ENCODE results near the gene CPEB2.

CPEB2 gene

GRCh38 chr4:15089979-15090378 is 87.7 kb downstream of the CPEB2 start:
- H3K27ac ChIP-seq (ENCODE audit: low read depth, low read length) = no peak overlapping the region
- H3K9ac ChIP-seq (ENCODE audit: low read length) = no peak overlapping the region
- 0 out of 2 replicates have a peak, but pooled peaks cover 5% of the 10 kb centered on the region for H3K9me3 ChIP-seq (ENCODE audit: insufficient read depth, low read length)
- no peaks in the 10 kb centered on the region for H3F3A ChIP-seq (ENCODE audit: insufficient read depth)
- H3K4me2 ChIP-seq (ENCODE audit: low read depth, low read length, poor library complexity, severe bottlenecking) = no peak overlapping the region
- no peaks in the 10 kb centered on the region for H3K27me3 ChIP-seq (ENCODE audit: low read length)
- H3K79me2 ChIP-seq (ENCODE audit: insufficient read depth, low read length) = no peaks in the 10 kb centered on the region
- TF ChIP-seq CTCF (IDR thresholded peaks at IDR 0.05; ENCODE audit: insufficient read depth, low read length, poor library complexity, severe bottlenecking) (no peak), EZH2phosphoT487 (conservative IDR thresholded peaks at IDR 0.05; ENCODE audit: low read length) (no peak)
- H3K4me3 ChIP-seq (ENCODE audit: insufficient read depth, low read length, poor library complexity, severe bottlenecking) = no peak overlapping the region
- H3K36me3 ChIP-seq (ENCODE audit: low read length) = no peaks in the 10 kb centered on the region
- no peaks in the 10 kb centered on the region for H4K20me1 ChIP-seq (ENCODE audit: low read depth, low read length)
- no peaks in the 10 kb centered on the region for H3K9me2 ChIP-seq (replicated peaks; ENCODE audit: insufficient read depth, low read length)
- H2AFZ ChIP-seq (ENCODE audit: low read depth, low read length, severe bottlenecking) = no peak overlapping the region

- TF ChIP-seq EZH2phosphoT487 (conservative IDR thresholded peaks at IDR 0.05; ENCODE audit: low read length) (no peak), CTCF (IDR thresholded peaks at IDR 0.05; ENCODE audit: insufficient read depth, low read length, poor library complexity, severe bottlenecking) (no peak)
Measured at GRCh38 chr4:15100380-15100779, 98.1 kb downstream of the CPEB2 start.

GRCh38 chr4:15100994-15101695 is 98.9 kb downstream of the CPEB2 start:
- no peak overlapping the region for H3K4me2 ChIP-seq (ENCODE audit: low read depth, low read length, poor library complexity, severe bottlenecking)
- H3K4me3 ChIP-seq (ENCODE audit: insufficient read depth, low read length, poor library complexity, severe bottlenecking) = no peak overlapping the region
- no peaks in the 10 kb centered on the region for H3K36me3 ChIP-seq (ENCODE audit: low read length)
- no peaks in the 10 kb centered on the region for H3K79me2 ChIP-seq (ENCODE audit: insufficient read depth, low read length)
- no peaks in the 10 kb centered on the region for H3F3A ChIP-seq (ENCODE audit: insufficient read depth)
- no peak for TF ChIP-seq CTCF (IDR thresholded peaks at IDR 0.05; ENCODE audit: insufficient read depth, low read length, poor library complexity, severe bottlenecking)
- TF ChIP-seq EZH2phosphoT487 (conservative IDR thresholded peaks at IDR 0.05; ENCODE audit: low read length) = no peak
- no peak overlapping the region for H2AFZ ChIP-seq (ENCODE audit: low read depth, low read length, severe bottlenecking)
- no peaks in the 10 kb centered on the region for H4K20me1 ChIP-seq (ENCODE audit: low read depth, low read length)
- H3K9ac ChIP-seq (ENCODE audit: low read length) = no peak overlapping the region
- H3K9me2 ChIP-seq (replicated peaks; ENCODE audit: insufficient read depth, low read length) = no peaks in the 10 kb centered on the region
- no peaks in the 10 kb centered on the region for H3K9me3 ChIP-seq (ENCODE audit: insufficient read depth, low read length)
- no peak overlapping the region for H3K27ac ChIP-seq (ENCODE audit: low read depth, low read length)
- H3K27me3 ChIP-seq (ENCODE audit: low read length) = no peaks in the 10 kb centered on the region

More at GRCh38 chr4:15100380-15100779, 98.1 kb downstream of the CPEB2 start:
- H3K9me3 ChIP-seq (ENCODE audit: insufficient read depth, low read length) = no peaks in the 10 kb centered on the region
- no peaks in the 10 kb centered on the region for H3F3A ChIP-seq (ENCODE audit: insufficient read depth)
- no peak overlapping the region for H3K4me3 ChIP-seq (ENCODE audit: insufficient read depth, low read length, poor library complexity, severe bottlenecking)
- H3K4me2 ChIP-seq (ENCODE audit: low read depth, low read length, poor library complexity, severe bottlenecking) = no peak overlapping the region
- H3K79me2 ChIP-seq (ENCODE audit: insufficient read depth, low read length) = no peaks in the 10 kb centered on the region
- no peaks in the 10 kb centered on the region for H3K9me2 ChIP-seq (replicated peaks; ENCODE audit: insufficient read depth, low read length)
- H3K36me3 ChIP-seq (ENCODE audit: low read length) = no peaks in the 10 kb centered on the region
- no peak overlapping the region for H3K9ac ChIP-seq (ENCODE audit: low read length)
- no peaks in the 10 kb centered on the region for H3K27me3 ChIP-seq (ENCODE audit: low read length)
- no peaks in the 10 kb centered on the region for H4K20me1 ChIP-seq (ENCODE audit: low read depth, low read length)
- H2AFZ ChIP-seq (ENCODE audit: low read depth, low read length, severe bottlenecking) = no peak overlapping the region
- H3K27ac ChIP-seq (ENCODE audit: low read depth, low read length) = no peak overlapping the region

Measured in SU-DHL-6 (cell line).